DND-41 (cell line): ENCODE data around the gene CDRT15L2.
"Not testable (repeated sequence)": the region's sequence is repeated elsewhere in the genome, so short reads cannot be mapped to it uniquely, and the experiment has no call there.

Source experiments
- ATAC-seq: fragments of 200-7000 bp; cut with Tn5 transposase; 3 replicates; pipeline ENCODE4 v1.9.1; 2021; ENCODE audit warnings: low read depth; ENCODE audit not compliant: insufficient read depth
- DNase-seq: peaks from one replicate; pipeline ENCODE4 v3.0.0-alpha.2; 2020
- H2AFZ ChIP-seq: 2 replicates; pipeline ENCODE4 v1.6.0; 2012; ENCODE audit warnings: low read depth, low read length
- H3K27ac ChIP-seq: 2 replicates; pipeline ENCODE4 v1.5.1; 2012; ENCODE audit warnings: low read length, inconsistent platforms
- H3K27me3 ChIP-seq: fragments of 200-600 bp; sonication (generic); 2 replicates; pipeline ENCODE4 v1.6.0; 2012; ENCODE audit warnings: low read length, mild to moderate bottlenecking, inconsistent platforms; ENCODE audit not compliant: insufficient read depth, poor library complexity
- H3K36me3 ChIP-seq: 2 replicates; pipeline ENCODE4 v1.5.1; 2012; ENCODE audit warnings: low read length, inconsistent platforms; ENCODE audit not compliant: insufficient read depth
- H3K4me1 ChIP-seq: 2 replicates; pipeline ENCODE4 v1.5.1; 2012; ENCODE audit warnings: mild to moderate bottlenecking, low read length; ENCODE audit not compliant: insufficient read depth
- H3K4me2 ChIP-seq: 2 replicates; pipeline ENCODE4 v1.6.0; 2012; ENCODE audit warnings: mild to moderate bottlenecking, moderate library complexity, low read length, inconsistent platforms; ENCODE audit not compliant: insufficient read depth
- H3K4me3 ChIP-seq, 2 experiments: fragments of 200-600 bp in 1 of 2; shearing (Covaris generic) in 1 of 2; 2 replicates each; pipeline ENCODE4 v1.5.1; 2012 to 2016; ENCODE audit warnings: inconsistent platforms in 2 of 2, low read length in 2 of 2, mild to moderate bottlenecking in 2 of 2, low read depth in 1 of 2, moderate library complexity in 1 of 2
- H3K79me2 ChIP-seq: 2 replicates; pipeline ENCODE4 v1.6.0; 2012; ENCODE audit warnings: low read length, inconsistent platforms; ENCODE audit not compliant: insufficient read depth
- H3K9ac ChIP-seq: 2 replicates; pipeline ENCODE4 v1.6.0; 2012; ENCODE audit warnings: low read depth, mild to moderate bottlenecking, inconsistent platforms, low read length, moderate library complexity
- H3K9me3 ChIP-seq: 2 replicates; pipeline ENCODE4 v1.5.1; 2012; ENCODE audit warnings: low read length, moderate library complexity, mild to moderate bottlenecking, inconsistent platforms; ENCODE audit not compliant: insufficient read depth, severe bottlenecking
- H4K20me1 ChIP-seq: 2 replicates; pipeline ENCODE4 v1.6.0; 2012; ENCODE audit warnings: low read length; ENCODE audit not compliant: insufficient read depth

Gene CDRT15L2

DNA sequence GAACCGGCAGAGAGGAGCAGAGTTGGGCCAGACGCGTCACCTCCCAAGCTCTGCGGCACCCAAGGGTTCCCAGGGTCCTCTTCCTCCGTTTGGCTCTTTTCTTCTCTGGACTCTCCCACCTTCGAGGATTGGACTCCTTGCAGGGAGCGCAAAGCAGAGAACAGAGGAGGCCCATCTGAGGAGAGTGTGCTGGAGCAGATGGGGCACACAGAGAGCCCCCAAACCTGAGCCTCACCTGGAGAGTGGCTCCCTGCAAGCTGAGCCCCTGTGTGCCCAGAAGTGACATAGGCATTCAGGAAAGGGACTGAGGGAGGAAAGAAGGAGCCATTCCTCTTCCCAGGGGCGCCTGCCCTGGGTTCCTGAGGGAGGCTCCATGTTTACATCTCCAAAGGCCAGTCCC is 6.3 kb upstream of the CDRT15L2 start:
- H3K79me2 ChIP-seq, H4K20me1 ChIP-seq, H3K4me3 ChIP-seq, ATAC-seq, H3K9ac ChIP-seq, H3K27me3 ChIP-seq, H3K27ac ChIP-seq, DNase-seq, H3K36me3 ChIP-seq, H2AFZ ChIP-seq, H3K4me1 ChIP-seq, H3K9me3 ChIP-seq, H3K4me2 ChIP-seq: not testable (repeated sequence)

DNA sequence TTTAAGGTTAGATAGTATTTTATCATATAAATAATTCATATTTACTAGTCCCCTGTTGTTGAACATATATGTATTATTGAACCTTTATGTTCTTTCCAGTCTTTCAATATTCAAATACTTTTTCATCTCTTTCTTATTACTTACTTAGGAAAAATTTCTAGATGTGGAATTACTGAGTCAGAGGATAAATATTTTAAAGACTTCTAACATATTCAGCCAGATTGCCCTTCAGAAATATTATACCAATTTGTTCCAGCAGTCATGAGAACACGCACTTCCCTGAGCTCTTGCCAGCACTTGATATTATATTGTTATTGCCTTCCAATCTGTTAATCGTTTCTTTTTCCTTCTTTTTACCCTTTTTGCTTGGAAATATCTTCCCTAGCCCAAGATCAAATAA is 4.5 kb upstream of the CDRT15L2 start:
- H3K4me1 ChIP-seq, H3K27me3 ChIP-seq, ATAC-seq, H3K9ac ChIP-seq, H3K4me2 ChIP-seq, H3K4me3 ChIP-seq, DNase-seq, H3K27ac ChIP-seq, H3K36me3 ChIP-seq, H3K9me3 ChIP-seq, H2AFZ ChIP-seq, H3K79me2 ChIP-seq, H4K20me1 ChIP-seq: not testable (repeated sequence)

DNA sequence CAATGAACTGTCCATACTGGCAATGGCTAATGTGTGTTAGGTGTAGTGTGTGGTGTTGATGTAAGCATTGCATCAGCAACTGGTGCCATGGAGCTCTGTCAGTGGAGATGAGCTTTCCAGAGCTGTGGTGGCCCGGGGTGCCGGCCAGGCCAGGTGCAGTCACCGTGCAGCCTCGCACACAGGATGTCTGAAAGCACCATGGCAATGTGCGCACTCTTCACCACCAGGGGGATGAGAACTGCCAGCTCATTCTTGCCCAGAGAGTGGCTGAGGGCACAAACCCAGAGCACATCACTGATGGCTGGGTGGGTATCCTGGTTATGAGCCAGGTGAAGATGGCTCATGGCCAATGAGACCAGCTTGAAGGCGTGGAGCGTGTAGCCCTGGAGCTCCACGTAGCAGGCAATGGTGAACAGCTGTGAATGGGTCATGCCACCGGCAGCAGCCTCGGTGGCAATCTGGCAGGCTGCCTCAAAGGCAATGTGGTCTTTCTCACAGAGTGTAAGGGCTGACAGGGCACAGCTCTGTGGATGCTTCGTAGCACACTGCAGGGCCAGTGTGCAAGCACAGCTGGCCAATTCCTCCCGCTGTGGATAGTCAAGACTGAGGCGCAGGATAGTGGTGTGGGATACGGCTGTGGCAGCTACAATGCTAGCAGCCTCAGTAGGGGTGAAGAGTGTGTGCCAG is 4.5 kb downstream of the CDRT15L2 start:
- H3K27ac ChIP-seq, H4K20me1 ChIP-seq, H3K27me3 ChIP-seq, DNase-seq, H3K9ac ChIP-seq, H3K4me2 ChIP-seq, H3K4me1 ChIP-seq, H3K36me3 ChIP-seq, H3K9me3 ChIP-seq, H3K4me3 ChIP-seq, H2AFZ ChIP-seq, H3K79me2 ChIP-seq: not testable (repeated sequence)
- peak; percentile 61; the same call in 2 of the 3 replicates for ATAC-seq

DNA sequence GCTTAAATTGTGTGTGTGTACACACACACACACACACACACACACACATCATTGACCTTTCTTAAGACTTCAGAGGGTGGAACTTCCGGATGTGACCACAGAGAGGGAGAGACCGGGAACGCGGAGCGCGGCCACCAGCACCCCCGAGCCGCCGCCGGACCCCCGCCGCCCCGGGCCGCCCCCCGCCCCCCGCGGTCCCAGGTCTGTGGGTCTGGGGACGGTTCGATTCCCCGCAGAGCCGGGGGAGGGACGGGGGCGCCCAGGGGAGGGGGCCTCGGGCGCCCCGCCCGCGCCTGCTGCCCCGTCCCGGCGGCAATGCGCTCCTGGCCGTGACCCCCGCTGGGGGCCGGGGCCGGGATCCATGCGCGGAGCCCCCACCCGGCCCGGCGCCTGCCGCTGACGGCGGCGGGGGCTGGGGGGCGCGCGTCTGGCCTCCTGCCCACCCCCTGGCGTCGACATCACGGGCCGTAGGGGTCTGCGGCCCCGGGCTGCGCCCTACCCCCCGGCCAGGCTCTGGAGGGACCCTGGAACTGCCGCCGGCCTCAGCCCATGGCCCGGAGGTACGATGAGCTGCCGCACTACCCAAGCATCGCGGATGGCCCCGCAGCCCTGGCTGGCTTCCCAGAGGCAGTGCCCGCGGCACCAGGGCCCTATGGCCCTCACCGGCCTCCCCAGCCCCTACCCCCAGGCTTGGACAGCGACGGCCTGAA is 9.4 kb downstream of the CDRT15L2 start:
- not testable (repeated sequence) for H4K20me1 ChIP-seq, DNase-seq, ATAC-seq, H3K4me1 ChIP-seq, H3K9ac ChIP-seq, H3K9me3 ChIP-seq, H3K27me3 ChIP-seq, H3K4me3 ChIP-seq, H3K36me3 ChIP-seq, H2AFZ ChIP-seq, H3K4me2 ChIP-seq, H3K79me2 ChIP-seq, H3K27ac ChIP-seq

DNA sequence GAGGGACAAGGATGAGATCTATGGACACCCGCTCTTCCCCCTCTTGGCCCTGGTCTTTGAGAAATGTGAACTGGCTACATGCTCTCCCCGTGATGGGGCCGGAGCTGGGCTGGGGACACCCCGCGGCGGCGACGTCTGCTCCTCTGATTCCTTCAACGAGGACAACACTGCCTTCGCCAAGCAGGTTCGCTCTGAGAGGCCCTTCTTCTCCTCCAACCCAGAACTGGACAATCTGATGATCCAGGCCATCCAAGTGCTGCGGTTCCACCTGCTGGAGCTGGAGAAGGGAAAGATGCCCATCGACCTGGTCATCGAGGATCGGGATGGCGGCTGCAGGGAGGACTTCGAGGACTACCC is 9.9 kb downstream of the CDRT15L2 start:
- not testable (repeated sequence) for H3K4me1 ChIP-seq, H3K4me2 ChIP-seq, H3K9ac ChIP-seq, H3K36me3 ChIP-seq, H3K9me3 ChIP-seq, H2AFZ ChIP-seq, H3K27ac ChIP-seq, DNase-seq, H3K27me3 ChIP-seq, ATAC-seq, H3K79me2 ChIP-seq, H4K20me1 ChIP-seq, H3K4me3 ChIP-seq

DNA sequence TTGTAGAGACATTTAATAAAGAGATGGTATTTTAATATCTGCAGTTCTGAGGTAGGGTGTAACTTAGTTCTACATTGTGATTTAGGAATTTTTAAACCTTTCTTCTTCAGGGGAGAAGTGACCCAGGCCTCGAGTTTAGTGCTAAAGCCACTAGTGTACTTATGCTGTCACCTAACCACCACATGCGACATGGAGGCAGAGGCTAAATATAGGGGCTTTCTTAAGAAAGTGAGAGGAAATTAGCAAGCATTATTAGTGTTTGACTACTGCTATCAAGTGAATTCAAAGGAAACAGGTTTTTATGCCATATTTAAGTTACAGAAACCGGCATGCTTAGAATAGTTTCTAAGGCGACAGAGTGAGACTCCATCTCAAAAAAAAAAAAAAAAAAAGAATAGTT is 11.5 kb downstream of the CDRT15L2 start:
- H3K79me2 ChIP-seq, H4K20me1 ChIP-seq, H3K36me3 ChIP-seq, ATAC-seq, H3K9ac ChIP-seq, H3K27me3 ChIP-seq, H3K27ac ChIP-seq, H3K4me3 ChIP-seq, DNase-seq, H3K4me2 ChIP-seq, H2AFZ ChIP-seq, H3K9me3 ChIP-seq, H3K4me1 ChIP-seq: not testable (repeated sequence)

DNA sequence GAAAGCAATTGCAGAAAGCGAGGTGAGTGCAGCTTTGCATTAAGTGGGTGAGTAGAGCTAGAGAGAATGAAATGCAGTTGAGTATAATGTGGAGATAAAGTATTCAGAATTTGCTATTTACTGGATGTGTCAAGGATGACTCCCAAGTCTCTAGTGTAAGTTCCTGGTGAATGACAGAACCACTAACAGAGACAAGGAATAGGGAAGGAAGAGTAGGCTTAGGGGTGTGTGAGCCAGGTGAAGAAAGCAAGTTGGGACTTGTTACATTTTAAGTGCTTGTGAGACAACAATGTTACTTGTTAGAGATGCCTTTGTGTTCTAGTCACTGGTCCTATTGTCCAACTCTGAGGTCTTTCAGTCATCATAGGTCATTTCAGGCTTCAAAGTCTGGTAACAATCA is 26.0 kb downstream of the CDRT15L2 start:
- H3K27me3 ChIP-seq, H3K4me3 ChIP-seq, H3K4me1 ChIP-seq, DNase-seq, H3K79me2 ChIP-seq, H3K9ac ChIP-seq, H4K20me1 ChIP-seq, H3K36me3 ChIP-seq, ATAC-seq, H3K9me3 ChIP-seq, H3K27ac ChIP-seq, H2AFZ ChIP-seq, H3K4me2 ChIP-seq: not testable (repeated sequence)

DNA sequence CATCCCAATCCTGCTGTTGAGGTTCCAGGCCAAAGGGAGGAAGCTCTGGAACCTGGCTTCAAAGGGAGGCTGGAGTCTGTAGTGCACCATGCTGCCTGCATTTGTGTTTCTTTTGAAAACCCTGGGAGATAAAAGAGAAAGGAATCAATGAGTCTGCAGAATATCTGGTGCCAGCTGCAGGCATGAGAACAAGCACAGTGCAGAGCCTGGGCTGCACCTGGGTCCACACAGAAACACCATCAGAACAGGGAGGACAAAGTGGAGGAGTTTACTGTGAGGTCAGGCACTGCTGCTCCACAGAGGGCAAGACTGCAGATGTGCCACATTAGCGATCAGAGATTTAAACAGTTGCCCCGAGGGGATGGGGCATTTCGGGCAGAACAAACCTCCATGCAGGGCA is 30.0 kb downstream of the CDRT15L2 start:
- not testable (repeated sequence) for H3K36me3 ChIP-seq, H3K4me2 ChIP-seq, H3K9me3 ChIP-seq, H3K4me3 ChIP-seq, H3K27me3 ChIP-seq, H4K20me1 ChIP-seq, H3K4me1 ChIP-seq, H3K79me2 ChIP-seq, DNase-seq, H3K9ac ChIP-seq, H3K27ac ChIP-seq, H2AFZ ChIP-seq, ATAC-seq
